GM19372 (cell line): Measurements from ENCODE around the gene RTEL1.
"Not testable (repeated sequence)": the region's sequence is repeated elsewhere in the genome, so short reads cannot be mapped to it uniquely, and the experiment has no call there.

Source experiments
- ATAC-seq: cut with Tn5 transposase; IDR thresholded peaks from one replicate; pipeline ENCODE4 v1.9.1; 2021; ENCODE audit warnings: mild to moderate bottlenecking, low read depth, moderate library complexity; ENCODE audit not compliant: unreplicated experiment

Gene RTEL1

DNA sequence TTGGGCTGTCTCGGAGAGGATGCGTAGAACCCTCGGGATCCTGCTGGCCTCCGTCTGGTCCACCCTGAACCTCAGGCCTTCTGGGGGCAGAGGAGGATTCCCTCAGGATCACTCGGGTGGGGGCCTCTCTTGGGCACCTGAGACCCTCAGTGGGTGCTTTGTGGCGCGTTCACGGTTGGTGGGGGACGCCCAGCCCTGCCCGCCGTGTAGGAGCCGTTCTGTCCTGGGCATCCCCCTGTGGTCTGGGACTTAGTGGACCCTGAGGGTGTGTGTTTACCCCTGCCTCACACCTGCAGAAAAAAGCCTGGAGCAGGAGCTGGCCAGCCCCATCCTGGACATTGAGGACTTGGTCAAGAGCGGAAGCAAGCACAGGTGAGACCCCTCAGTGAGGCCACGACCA is 7.6 kb downstream of the RTEL1 start:
- ATAC-seq: no peak

- ATAC-seq: no peak
These were observed 9.7 kb downstream of the RTEL1 start for GRCh38 chr20:63667858-63668257.

- no peak for ATAC-seq
These were observed 10.2 kb downstream of the RTEL1 start for GRCh38 chr20:63668351-63668750.

GRCh38 chr20:63671695-63672094 is 13.6 kb downstream of the RTEL1 start:
- ATAC-seq: not testable (repeated sequence)

- ATAC-seq: no peak
These were observed 14.6 kb downstream of the RTEL1 start for GRCh38 chr20:63672666-63673065.

DNA sequence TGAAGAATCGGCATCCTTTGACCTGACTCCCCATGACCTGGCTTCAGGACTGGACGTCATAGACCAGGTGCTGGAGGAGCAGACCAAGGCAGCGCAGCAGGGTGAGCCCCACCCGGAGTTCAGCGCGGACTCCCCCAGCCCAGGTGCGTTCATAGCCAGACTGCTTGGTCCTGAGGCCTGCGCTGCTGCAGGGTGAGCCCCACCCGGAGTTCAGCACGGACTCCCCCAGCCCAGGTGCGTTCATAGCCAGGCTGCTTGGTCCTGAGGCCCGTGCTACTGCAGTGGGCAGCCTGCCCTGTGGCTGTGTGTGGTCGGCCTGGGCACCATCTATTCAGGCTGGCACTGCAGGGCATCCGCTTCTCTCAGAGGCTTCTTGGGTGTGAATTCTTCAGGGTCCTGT is 15.8 kb downstream of the RTEL1 start:
- ATAC-seq: no peak

- ATAC-seq: no peak
These were observed 17.7 kb downstream of the RTEL1 start for GRCh38 chr20:63675681-63676368.

DNA sequence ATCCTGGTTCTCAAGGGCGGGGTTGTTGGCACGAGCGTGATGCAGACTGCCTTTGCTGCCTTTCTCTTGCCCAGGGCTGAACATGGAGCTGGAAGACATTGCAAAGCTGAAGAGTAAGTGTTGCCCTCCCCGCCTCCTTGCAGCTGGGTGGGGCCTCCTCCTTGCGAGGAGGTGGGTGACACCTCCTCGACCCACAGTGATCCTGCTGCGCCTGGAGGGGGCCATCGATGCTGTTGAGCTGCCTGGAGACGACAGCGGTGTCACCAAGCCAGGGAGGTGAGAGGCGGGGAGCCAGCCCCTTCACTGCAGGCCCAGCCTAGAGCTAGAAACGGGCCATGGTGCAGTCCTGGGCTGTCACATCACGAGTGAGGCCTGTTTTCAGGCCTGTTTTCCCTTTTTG is 20.0 kb downstream of the RTEL1 start:
- no peak for ATAC-seq

DNA sequence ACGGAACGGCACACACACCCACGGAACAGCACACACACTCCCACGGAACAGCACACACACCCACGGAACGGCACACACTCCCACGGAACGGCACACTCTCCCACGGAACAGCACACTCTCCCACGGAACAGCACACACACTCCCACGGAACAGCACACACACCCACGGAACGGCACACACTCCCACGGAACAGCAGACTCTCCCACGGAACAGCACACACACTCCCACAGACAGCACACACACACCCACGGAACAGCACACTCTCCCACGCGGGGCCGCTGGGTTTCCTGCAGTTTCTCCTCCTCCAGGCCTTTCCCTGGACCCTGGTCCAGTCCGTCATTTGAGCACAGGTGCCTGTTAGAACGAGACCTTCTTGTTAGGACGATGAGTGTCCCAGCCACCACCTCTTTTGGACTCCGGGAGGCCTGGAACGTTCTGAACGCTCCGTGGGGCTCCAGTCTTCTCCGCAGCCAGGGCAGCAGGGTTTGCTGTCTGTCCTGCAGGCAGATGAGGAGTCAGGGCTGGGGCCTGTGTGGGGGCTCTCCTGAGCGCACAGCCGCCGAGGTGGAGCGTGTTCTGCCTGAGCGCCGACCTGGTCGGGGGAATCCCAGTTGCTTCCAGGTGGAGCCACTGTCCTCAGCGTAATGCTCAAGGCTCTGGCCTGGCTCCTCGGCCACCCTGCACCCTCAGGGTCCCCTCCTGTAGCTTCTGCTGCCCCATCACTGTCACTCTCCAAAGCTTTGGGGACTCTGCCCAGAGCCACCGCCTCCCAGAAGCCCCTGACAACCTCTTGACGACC is 20.8 kb downstream of the RTEL1 start:
- ATAC-seq: no peak

- no peak for ATAC-seq
These were observed 21.7 kb downstream of the RTEL1 start for GRCh38 chr20:63679799-63680305.

DNA sequence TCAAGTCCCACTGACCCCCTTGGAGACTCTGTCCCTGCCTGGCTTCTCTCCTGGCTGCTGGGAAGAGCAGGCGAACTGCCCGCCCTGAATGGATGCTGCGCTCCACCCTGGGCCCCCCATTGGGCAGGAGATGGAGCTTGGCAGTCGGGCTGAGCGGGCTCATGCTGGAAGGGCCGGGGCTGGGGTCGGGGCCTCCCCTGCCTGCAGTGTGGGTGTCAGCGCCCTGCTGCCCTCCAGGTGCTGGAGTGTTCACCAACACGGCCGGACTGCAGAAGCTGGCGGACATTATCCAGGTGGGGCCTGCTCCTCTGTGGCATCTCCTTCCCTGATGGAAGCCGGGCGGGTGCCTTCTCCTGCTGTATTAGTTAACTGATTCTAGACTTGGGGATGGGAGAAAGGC is 22.3 kb downstream of the RTEL1 start:
- no peak for ATAC-seq

DNA sequence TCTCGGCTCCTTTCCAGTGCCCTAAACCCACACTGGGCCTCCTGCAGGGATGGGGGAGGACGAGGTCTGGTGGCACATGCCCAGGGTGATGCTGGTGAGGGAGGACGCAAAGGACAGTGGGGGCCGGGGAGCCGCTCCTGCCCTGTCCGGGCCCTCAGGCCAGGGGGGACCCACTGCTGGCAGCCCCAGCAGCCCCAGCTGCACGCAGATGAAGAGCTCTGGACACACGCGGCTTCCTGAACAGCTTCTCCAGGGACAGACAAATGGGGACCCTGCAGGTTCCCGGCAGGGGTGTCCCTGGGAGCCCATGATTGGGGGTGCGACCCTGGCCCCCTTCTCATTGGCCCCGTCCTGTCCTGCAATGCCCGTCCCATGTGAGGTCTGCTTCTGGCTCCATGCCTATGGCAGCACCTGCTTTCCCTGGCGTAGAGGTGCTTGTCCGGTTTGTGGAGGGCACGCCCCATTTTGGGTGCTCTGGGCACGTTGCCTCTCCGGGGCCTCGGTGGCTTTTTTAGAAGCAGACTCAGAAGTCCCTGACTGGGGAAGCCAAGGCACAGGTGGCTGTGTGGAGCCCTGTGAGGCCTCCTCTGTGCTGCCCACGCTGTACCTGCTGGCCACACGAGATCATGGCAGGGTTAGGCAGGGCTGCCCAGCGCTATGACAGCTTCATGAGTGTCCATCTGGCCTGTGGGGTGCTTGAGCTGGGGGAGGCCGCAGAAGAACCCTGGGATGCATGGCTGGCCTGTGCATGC is 22.9 kb downstream of the RTEL1 start:
- ATAC-seq: no peak

DNA sequence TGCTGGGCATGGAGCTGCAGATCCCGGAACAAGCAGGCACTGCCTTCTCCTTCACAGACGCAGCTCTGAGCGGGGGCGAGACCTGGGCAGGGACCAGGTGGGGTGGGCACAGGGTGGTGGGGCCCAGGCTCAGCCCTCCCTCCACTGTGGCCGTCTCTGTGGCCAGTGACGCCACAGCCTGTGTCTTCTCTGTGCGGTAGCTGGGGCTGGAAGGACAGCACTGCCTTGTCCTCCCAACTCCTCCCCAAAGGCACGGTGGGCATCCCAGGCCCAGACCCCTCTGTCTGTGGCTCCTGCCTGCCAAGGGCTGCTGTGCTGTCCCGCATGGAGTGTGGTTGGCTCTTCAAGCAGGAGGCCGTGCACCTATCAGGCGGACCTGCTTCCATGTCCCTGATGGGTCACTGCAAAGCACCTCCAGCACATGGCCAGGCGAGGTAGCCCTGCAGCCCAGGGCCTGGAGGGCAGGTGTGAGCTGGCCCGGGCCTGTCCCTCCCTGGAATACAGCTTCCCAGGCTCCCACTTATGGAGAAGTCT is 23.6 kb downstream of the RTEL1 start:
- no peak for ATAC-seq

GRCh38 chr20:63682384-63683139 is 24.4 kb downstream of the RTEL1 start:
- no peak for ATAC-seq

- ATAC-seq: no peak
These were observed 27.3 kb downstream of the RTEL1 start for GRCh38 chr20:63685269-63686026.

GRCh38 chr20:63686094-63686491 is 28.0 kb downstream of the RTEL1 start:
- ATAC-seq: no peak

DNA sequence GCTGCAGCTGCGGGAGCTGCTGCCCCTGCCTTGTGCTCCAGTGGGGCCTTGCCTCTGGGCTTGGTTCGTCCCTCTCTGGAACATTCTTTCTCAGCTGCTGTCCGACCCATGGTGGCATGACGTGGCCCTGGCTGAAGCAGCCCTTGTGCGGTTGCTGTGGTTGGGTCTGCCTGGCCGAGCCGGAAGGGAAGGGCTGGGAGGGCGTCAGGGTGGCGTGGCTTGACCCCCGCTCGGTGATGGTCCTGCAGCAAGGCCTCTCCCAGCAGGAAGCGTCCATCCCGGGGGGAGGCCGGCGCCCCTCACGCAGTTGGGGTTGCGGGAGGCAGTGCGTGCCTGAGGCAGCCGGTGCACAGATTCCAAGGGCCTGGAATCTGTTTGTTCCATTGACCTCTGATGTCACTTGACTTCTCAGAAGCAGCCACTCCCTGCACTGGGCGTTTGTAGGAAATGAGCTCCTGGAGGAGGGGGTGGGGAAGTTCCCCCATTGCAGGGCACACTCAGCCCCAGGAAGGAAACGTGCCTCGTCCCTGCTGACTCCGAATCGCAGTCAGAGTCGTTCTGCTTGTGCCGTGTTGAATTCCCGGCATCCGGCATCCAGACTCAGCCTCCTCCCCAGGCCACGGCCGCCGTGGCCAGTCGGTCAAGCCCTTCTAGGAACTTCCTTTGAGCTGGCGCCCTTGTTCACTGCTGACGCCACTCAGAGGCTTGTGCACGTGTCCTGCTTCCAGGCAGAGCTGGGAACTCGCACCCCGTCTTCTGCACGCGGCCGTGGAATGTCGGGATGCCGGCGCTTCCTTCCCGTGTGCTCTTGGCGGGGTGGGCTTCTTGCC is 28.6 kb downstream of the RTEL1 start:
- no peak for ATAC-seq

DNA sequence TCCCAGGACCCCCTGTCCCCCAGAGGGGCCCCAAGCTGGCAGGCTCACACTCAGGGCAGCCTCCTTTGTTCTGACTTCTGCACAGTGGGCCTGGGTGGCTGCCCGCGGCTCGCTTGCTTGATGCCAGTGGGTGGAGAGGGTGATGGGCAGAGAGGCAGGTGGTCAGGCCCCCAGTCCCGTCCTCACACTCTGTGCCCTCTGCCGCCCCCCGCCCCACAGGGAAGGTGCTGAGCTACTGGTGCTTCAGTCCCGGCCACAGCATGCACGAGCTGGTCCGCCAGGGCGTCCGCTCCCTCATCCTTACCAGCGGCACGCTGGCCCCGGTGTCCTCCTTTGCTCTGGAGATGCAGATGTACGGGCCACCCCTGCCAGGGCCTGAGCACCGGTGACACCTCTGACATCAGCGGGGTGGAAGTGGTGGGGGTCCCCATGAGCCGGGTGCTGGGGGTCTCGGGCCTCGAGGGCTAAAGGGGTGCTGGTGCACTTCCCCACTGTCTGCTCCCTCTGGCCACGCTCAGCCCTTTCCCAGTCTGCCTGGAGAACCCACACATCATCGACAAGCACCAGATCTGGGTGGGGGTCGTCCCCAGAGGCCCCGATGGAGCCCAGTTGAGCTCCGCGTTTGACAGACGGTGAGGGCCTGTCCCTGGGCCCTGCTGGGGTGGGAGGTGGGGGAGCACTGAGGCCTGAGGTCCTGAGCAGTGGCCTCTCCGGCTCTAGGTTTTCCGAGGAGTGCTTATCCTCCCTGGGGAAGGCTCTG is 29.5 kb downstream of the RTEL1 start:
- ATAC-seq: no peak
